Measurements from ENCODE around the gene TFPT. TPM values are rescaled to one million over a fixed set of nuclear protein-coding genes. Genes with fewer than 3 reads are reported as not detected.
A peak's percentile ranks its signal among the peaks of the same experiment; 100 is the strongest.

Gene TFPT
- total RNA-seq, 1 experiment from 2014 or later: 45.4 TPM

- Histone ChIP-seq H3K4me1 (ENCODE audit: control insufficient read depth, insufficient read depth, low read length) (peaks cover 27% of the 10 kb centered on the region), H3K9me3 (ENCODE audit: control insufficient read depth, insufficient read depth, low read depth, low read length) (no peaks in the 10 kb centered on the region), H3K27ac (ENCODE audit: low read length) (peak overlapping the region; percentile 95), H3K27me3 (ENCODE audit: control insufficient read depth, insufficient read depth, low read length) (no peaks in the 10 kb centered on the region), H3K4me3 (ENCODE audit: low read depth in 2 of 2, low read length in 2 of 2) (peak overlapping the region; percentile 68 to 97), H3K36me3 (ENCODE audit: control insufficient read depth, insufficient read depth, low read length) (peaks cover 2% of the 10 kb centered on the region)
- in situ Hi-C loops (cut with HindIII; ENCODE audit: low pct_unique_long_range_greater_than_20kb, low sequenced_read_pairs): no loop called here
- CTCF ChIA-PET: no interaction called here
- TF ChIP-seq REST (IDR thresholded peaks at IDR 0.05; ENCODE audit: insufficient read depth in 1 of 2, low read depth in 2 of 2, low read length in 1 of 2): no peak
- TF ChIP-seq TCF7L2 (IDR thresholded peaks at IDR 0.05; ENCODE audit: low read depth, low read length): no peak
- no peak for TF ChIP-seq CTCF (IDR thresholded peaks at IDR 0.05)
- TF ChIP-seq SIN3A (IDR thresholded peaks at IDR 0.05; ENCODE audit: borderline replicate concordance, insufficient read depth, low read depth, low read length): no peak
- no peak for TF ChIP-seq POLR2AphosphoS5 (IDR thresholded peaks at IDR 0.05; ENCODE audit: low read depth, low read length)
- intact Hi-C loops (cut with micrococcal nuclease; ENCODE audit: unreplicated experiment): no loop called here
- peak; percentile 3; the same call in 1 of the 2 replicates for ATAC-seq
- DNase-seq (ENCODE audit: low read depth, low spot score): no peak
- POLR2A ChIA-PET: interaction anchor here (0.5 to 1.2 kb wide), 4 partner anchors 21 to 28 kb away, joined by 3 to 9 read pairs (median 6); partner anchors contain the start of genes LENG1, PRPF31 and TFPT
- TSS peak; percentile 98 for BruUV-seq (replicated peaks)
Measured at GRCh38 chr19:54136086-54136863, 20.8 kb upstream of the TFPT start.

- BruUV-seq (replicated peaks): no TSS peak
- Histone ChIP-seq H3K4me1 (ENCODE audit: control insufficient read depth, insufficient read depth, low read length) (peaks cover 8% of the 10 kb centered on the region), H3K27me3 (ENCODE audit: control insufficient read depth, insufficient read depth, low read length) (no peaks in the 10 kb centered on the region), H3K4me3 (ENCODE audit: low read depth in 2 of 2, low read length in 2 of 2) (no peak overlapping the region), H3K9me3 (ENCODE audit: control insufficient read depth, insufficient read depth, low read depth, low read length) (no peaks in the 10 kb centered on the region), H3K27ac (ENCODE audit: low read length) (peak overlapping the region; percentile 18; the same call in 1 of the 2 replicates), H3K36me3 (ENCODE audit: control insufficient read depth, insufficient read depth, low read length) (peaks cover 2% of the 10 kb centered on the region)
- ChIA-PET CTCF (no interaction called here), POLR2A (no interaction called here)
- TF ChIP-seq POLR2AphosphoS5 (IDR thresholded peaks at IDR 0.05; ENCODE audit: low read depth, low read length): no peak
- no peak for TF ChIP-seq SIN3A (IDR thresholded peaks at IDR 0.05; ENCODE audit: borderline replicate concordance, insufficient read depth, low read depth, low read length)
- TF ChIP-seq CTCF (IDR thresholded peaks at IDR 0.05): no peak
- intact Hi-C loops (cut with micrococcal nuclease; ENCODE audit: unreplicated experiment): no loop called here
- in situ Hi-C loops (cut with HindIII; ENCODE audit: low pct_unique_long_range_greater_than_20kb, low sequenced_read_pairs): no loop called here
- no peak for ATAC-seq
- no peak for DNase-seq (ENCODE audit: low read depth, low spot score)
Measured at GRCh38 chr19:54133957-54134590, 18.6 kb upstream of the TFPT start.
